ENCODE data around the gene FAM83B.

DNA sequence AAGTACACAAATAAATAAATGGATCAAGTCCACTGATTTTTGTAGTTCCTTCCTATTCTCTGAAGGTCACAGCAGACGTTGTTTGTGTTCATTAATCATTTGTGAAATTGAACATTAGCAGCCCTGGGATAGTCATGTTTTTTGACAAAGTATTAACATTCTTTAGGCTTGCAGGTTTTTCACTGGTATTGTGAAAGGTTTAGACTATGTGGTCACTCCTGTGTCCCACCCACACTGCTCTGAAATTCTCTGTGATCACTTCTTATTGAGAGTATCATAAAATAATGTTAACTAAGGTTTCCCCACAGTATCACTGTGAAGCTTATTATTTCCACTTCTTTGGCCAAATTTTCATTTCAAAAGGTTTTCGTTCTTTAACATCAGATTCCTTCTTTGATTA is 3.5 kb downstream of the FAM83B start:
- TF ChIP-seq EZH2 (IDR thresholded peaks at IDR 0.05; ENCODE audit: borderline replicate concordance, low read length) (no peak), CTCF (IDR thresholded peaks at IDR 0.05; ENCODE audit: low read length) (no peak)
